H1 (cell line): Measurements from ENCODE around the gene TMEM198. TPM values are rescaled to one million over a fixed set of nuclear protein-coding genes. Genes with fewer than 3 reads are reported as not detected.

ENCODE experiments used
- CTCF ChIA-PET: fragments of 300-600 bp; sonication (Branson Sonifier 250); formaldehyde crosslinking; loops from one replicate; lab custom pipeline; 2021; ENCODE audit not compliant: partially characterized antibody; lab: Charles Lee
- POLR2A ChIA-PET: fragments of 300-600 bp; sonication (Branson Sonifier 250); formaldehyde crosslinking; loops from one replicate; lab custom pipeline; 2021; ENCODE audit warnings: inconsistent platforms; ENCODE audit not compliant: partially characterized antibody; lab: Charles Lee
- DNase-seq, 2 experiments: peaks; one replicate each; pipeline versions ENCODE4 v3.0.0 to v3.0.0-alpha.2; 2010 to 2022; ENCODE audit warnings: low spot score in 2 of 2, low read depth in 1 of 2, mixed read lengths in 1 of 2
- FAIRE-seq: peaks from 2 replicates; lab custom pipeline; 2011; peaks lifted over from hg19 to GRCh38; lab: Jason Lieb, UNC
- H2AFZ ChIP-seq: 2 replicates; pipeline ENCODE4 v1.8.1; 2012; ENCODE audit warnings: low read length, inconsistent platforms
- H2AK5ac ChIP-seq: 2 replicates; pipeline ENCODE4 v1.6.1; 2013; ENCODE audit warnings: low read depth, low read length
- H2BK120ac ChIP-seq: replicated peaks from 2 replicates; pipeline ENCODE3; 2013; ENCODE audit warnings: low read depth, low read length, inconsistent platforms
- H2BK12ac ChIP-seq: 2 replicates; pipeline ENCODE4 v1.6.1; 2013; ENCODE audit warnings: low read depth, low read length
- H2BK15ac ChIP-seq: 2 replicates; pipeline ENCODE4 v1.6.1; 2013; ENCODE audit warnings: low read length
- H2BK20ac ChIP-seq: 2 replicates; pipeline ENCODE4 v1.6.1; 2013; ENCODE audit warnings: low read length
- H2BK5ac ChIP-seq: 2 replicates; pipeline ENCODE4 v1.6.1; 2013; ENCODE audit warnings: low read depth, low read length
- H3K14ac ChIP-seq: 2 replicates; pipeline ENCODE4 v1.6.1; 2013; ENCODE audit warnings: inconsistent platforms; ENCODE audit not compliant: insufficient read length
- H3K18ac ChIP-seq: 2 replicates; pipeline ENCODE4 v1.6.1; 2013; ENCODE audit warnings: low read length; ENCODE audit errors: extremely low read depth
- H3K23ac ChIP-seq: 2 replicates; pipeline ENCODE4 v1.6.1; 2013; ENCODE audit warnings: inconsistent platforms; ENCODE audit not compliant: insufficient read length
- H3K23me2 ChIP-seq: 2 replicates; pipeline ENCODE4 v1.6.1; 2013; ENCODE audit warnings: low read depth, low read length
- H3K27ac ChIP-seq: 2 replicates; pipeline ENCODE4 v1.6.1; 2011; ENCODE audit warnings: low read depth, low read length, inconsistent platforms
- H3K27me3 ChIP-seq, 4 experiments: replicated peaks in 1 of 4; 1 replicate in 1 of 4; 2 replicates in 3 of 4; pipeline versions ENCODE4 v1.6.1 to v1.8.1; 2011 to 2013; ENCODE audit warnings: low read length in 3 of 4, mild to moderate bottlenecking in 3 of 4, inconsistent platforms in 2 of 4, mixed read lengths in 2 of 4, moderate library complexity in 1 of 4; ENCODE audit not compliant: control insufficient read depth in 3 of 4, insufficient read depth in 3 of 4; ENCODE audit errors: extremely low read depth in 1 of 4
- H3K36me3 ChIP-seq, 4 experiments: 2 replicates each; pipeline versions ENCODE4 v1.6.1 to v1.8.1; 2011 to 2013; ENCODE audit warnings: mild to moderate bottlenecking in 4 of 4, low read length in 3 of 4, moderate library complexity in 2 of 4, control low read depth in 1 of 4, inconsistent platforms in 1 of 4; ENCODE audit not compliant: insufficient read depth in 4 of 4, control insufficient read depth in 2 of 4
- H3K4ac ChIP-seq: replicated peaks from 2 replicates; pipeline ENCODE3; 2013; ENCODE audit warnings: low read length, low read depth, mixed read lengths, inconsistent platforms; ENCODE audit not compliant: insufficient read length
- H3K4me1 ChIP-seq, 4 experiments: replicated peaks in 1 of 4; 1 replicate in 1 of 4; 2 replicates in 3 of 4; pipeline versions ENCODE4 v1.6.1 to v1.8.1; 2011 to 2013; ENCODE audit warnings: low read length in 3 of 4, inconsistent platforms in 2 of 4, mixed read lengths in 1 of 4; ENCODE audit not compliant: insufficient read depth in 4 of 4, control insufficient read depth in 3 of 4
- H3K4me2 ChIP-seq, 2 experiments: 2 replicates each; pipeline versions ENCODE4 v1.6.1 to v1.8.1; 2011 to 2013; ENCODE audit warnings: low read depth in 2 of 2, low read length in 2 of 2, control low read depth in 1 of 2, inconsistent platforms in 1 of 2, mild to moderate bottlenecking in 1 of 2; ENCODE audit not compliant: insufficient read depth in 1 of 2
- H3K4me3 ChIP-seq, 4 experiments: fragments of 200-600, 300-600 bp in 1 of 4; sonication (generic), shearing (Covaris generic), sonication (Bioruptor Twin) in 1 of 4; 2 replicates each; pipeline versions ENCODE4 v1.5.1 to v1.8.1; 2011 to 2016; ENCODE audit warnings: low read length in 4 of 4, low read depth in 3 of 4, control low read depth in 2 of 4, inconsistent platforms in 2 of 4, mild to moderate bottlenecking in 2 of 4, mixed read lengths in 1 of 4, moderate library complexity in 1 of 4; ENCODE audit not compliant: insufficient read depth in 2 of 4; ENCODE audit errors: extremely low read depth in 1 of 4
- H3K56ac ChIP-seq: replicated peaks from 2 replicates; pipeline ENCODE3; 2013; ENCODE audit warnings: low read depth, mild to moderate bottlenecking, mixed read lengths, low read length, inconsistent platforms; ENCODE audit not compliant: insufficient read length
- H3K79me1 ChIP-seq: 2 replicates; pipeline ENCODE4 v1.6.1; 2013; ENCODE audit warnings: low read depth, low read length, control low read depth
- H3K79me2 ChIP-seq, 2 experiments: 2 replicates each; pipeline versions ENCODE4 v1.6.1 to v1.8.1; 2012 to 2013; ENCODE audit warnings: low read length in 2 of 2, mild to moderate bottlenecking in 2 of 2, inconsistent platforms in 1 of 2; ENCODE audit not compliant: insufficient read depth in 2 of 2, control insufficient read depth in 1 of 2
- H3K9ac ChIP-seq, 4 experiments: replicated peaks in 1 of 4; 1 replicate in 1 of 4; 2 replicates in 3 of 4; pipeline versions ENCODE4 v1.6.1 to v1.8.1; 2011 to 2013; ENCODE audit warnings: low read depth in 3 of 4, low read length in 3 of 4, control low read depth in 2 of 4, mild to moderate bottlenecking in 2 of 4, moderate library complexity in 2 of 4, inconsistent platforms in 1 of 4; ENCODE audit errors: extremely low read depth in 1 of 4
- H3K9me3 ChIP-seq, 2 experiments: 2 replicates each; pipeline versions ENCODE4 v1.6.1 to v1.8.1; 2012 to 2013; ENCODE audit warnings: mild to moderate bottlenecking in 2 of 2, moderate library complexity in 2 of 2, control low read depth in 1 of 2, inconsistent platforms in 1 of 2, low read depth in 1 of 2, low read length in 1 of 2, mixed read lengths in 1 of 2; ENCODE audit not compliant: insufficient read depth in 2 of 2
- H4K20me1 ChIP-seq, 2 experiments: replicated peaks in 1 of 2; 2 replicates each; pipeline versions ENCODE3 to v1.8.1; 2011 to 2013; ENCODE audit warnings: inconsistent platforms in 2 of 2, low read length in 2 of 2, mild to moderate bottlenecking in 1 of 2; ENCODE audit not compliant: insufficient read depth in 2 of 2, control insufficient read depth in 1 of 2
- H4K5ac ChIP-seq: 2 replicates; pipeline ENCODE4 v1.6.1; 2013; ENCODE audit warnings: low read length, low read depth, mixed read lengths, inconsistent platforms; ENCODE audit not compliant: insufficient read length
- H4K8ac ChIP-seq: 2 replicates; pipeline ENCODE4 v1.8.0; 2013; ENCODE audit warnings: mild to moderate bottlenecking, moderate library complexity, low read length, inconsistent platforms; ENCODE audit not compliant: insufficient read depth; ENCODE audit errors: extremely low read depth
- H4K91ac ChIP-seq: replicated peaks from 2 replicates; pipeline ENCODE3; 2013; ENCODE audit warnings: low read length, mixed read lengths, inconsistent platforms; ENCODE audit not compliant: insufficient read length
- ATF3 ChIP-seq: IDR thresholded peaks from 2 replicates; pipeline ENCODE4 v1.6.1; 2011; ENCODE audit warnings: low read depth, mild to moderate bottlenecking, low read length; ENCODE audit not compliant: insufficient read depth
- HDAC6 ChIP-seq: IDR thresholded peaks from one replicate; pipeline ENCODE4 v1.7.1; 2012; ENCODE audit warnings: low read depth, mild to moderate bottlenecking, inconsistent platforms, low read length, moderate library complexity
- KDM1A ChIP-seq: fragments of 200-600, 300-600 bp; sonication (generic); IDR thresholded peaks from 2 replicates; pipeline ENCODE4 v1.7.1; 2016; ENCODE audit warnings: mild to moderate bottlenecking, low read length, borderline replicate concordance
- SAP30 ChIP-seq: fragments of 300-600 bp; sonication (generic); IDR thresholded peaks from 2 replicates; pipeline ENCODE4 v1.7.1; 2012; ENCODE audit warnings: low read length, moderate library complexity, mild to moderate bottlenecking, inconsistent platforms; ENCODE audit not compliant: insufficient read depth, insufficient replicate concordance
- WGBS, 2 experiments: shearing (Covaris generic) in 1 of 2; methylation state at CpG; one replicate each; pipeline versions ENCODE4 v1.1.6 to v1.1.7; 2013 to 2015; ENCODE audit warnings: low lambda C conversion rate in 2 of 2, mixed read lengths in 2 of 2, inconsistent platforms in 1 of 2, low coverage in 1 of 2, missing lambda C conversion rate in 1 of 2; ENCODE audit not compliant: insufficient replicate concordance in 2 of 2, insufficient coverage in 1 of 2, insufficient read length in 1 of 2; ENCODE audit errors: extremely low coverage in 1 of 2, missing lambda C conversion rate in 1 of 2; 5-methylcytosine and 5-hydroxymethylcytosine counted together
- polyA plus RNA-seq, 7 experiments: library from polyadenylated mRNA; depleted of rRNA in 3 of 7; stranded (reverse) in 5 of 7; unstranded in 2 of 7; fragments of >200 nt in 5 of 7; fragments of 200-250 nt in 2 of 7; gene quantifications; 1 replicate in 5 of 7; 2 replicates in 1 of 7; 4 replicates in 1 of 7; pipeline versions ENCODE4 v1.2.1 to v1.2.3, GENCODE V29; 2011 to 2013; ENCODE audit warnings: missing spikeins in 2 of 7, mixed read lengths in 2 of 7
- total RNA-seq: library from RNA; stranded (reverse); fragmentation: NEBNext Ultra II Directional; extraction: Animal tissue kit (Norgen Biotek cat#: 25700); gene quantifications from 2 replicates; pipeline ENCODE4 v1.2.1, GENCODE V29; 2021

TMEM198 gene
- total and polyA plus RNA-seq, 2 of the 8 experiments (the other 6 are each of a cell fraction or from before 2014, with no cell fraction given): 10.2 to 10.4 TPM

GRCh38 chr2:219524817-219525216 lies 19.0 kb upstream of the TMEM198 start:
- H3K14ac ChIP-seq: no peak overlapping the region
- H2AFZ ChIP-seq: no peak overlapping the region
- no peak overlapping the region for H3K27ac ChIP-seq
- no peak overlapping the region; the same call in 1 of the 2 replicates for H2BK12ac ChIP-seq
- FAIRE-seq (no peak), DNase-seq (no peak)
- no peaks in the 10 kb centered on the region for H3K36me3 ChIP-seq
- WGBS, 2 experiments: 80% methylated on average over 2 of the region's 2 CpGs; no CpG with 5 or more reads in 1 of the 2 experiments
- H3K79me1 ChIP-seq: no peaks in the 10 kb centered on the region
- H4K8ac ChIP-seq: no peak overlapping the region
- no peak overlapping the region for H3K9ac ChIP-seq
- no peak for TF ChIP-seq ATF3
- TF ChIP-seq KDM1A: peak; percentile 71; the same call in 1 of the 2 replicates
- no peak for TF ChIP-seq HDAC6
- TF ChIP-seq SAP30: no peak
- no peak overlapping the region for H2BK120ac ChIP-seq
- H4K5ac ChIP-seq: no peak overlapping the region
- H3K27me3 ChIP-seq: peaks cover 0 to 21% (median 12%) of the 10 kb centered on the region in 4 experiments; a peak in 6 of 7 replicates
- no peak overlapping the region for H2BK5ac ChIP-seq
- H3K23ac ChIP-seq: no peak overlapping the region
- H4K91ac ChIP-seq: no peak overlapping the region
- H3K4me3 ChIP-seq: no peak overlapping the region
- no peak overlapping the region for H3K4ac ChIP-seq
- CTCF ChIA-PET: interaction anchor here (18.0 to 113.1 kb wide), 5 partner anchors 3 to 119 kb away, joined by 334 to 7248 read pairs (median 488); partner anchors contain the start of genes ASIC4, DES, GMPPA and SPEG
- no peaks in the 10 kb centered on the region for H3K9me3 ChIP-seq
- H3K4me1 ChIP-seq: peaks cover 0 to 29% (median 19%) of the 10 kb centered on the region in 4 experiments; a peak in 6 of 7 replicates
- H2BK20ac ChIP-seq: no peak overlapping the region
- no peak overlapping the region for H2BK15ac ChIP-seq
- no peaks in the 10 kb centered on the region for H4K20me1 ChIP-seq
- no peaks in the 10 kb centered on the region for H3K79me2 ChIP-seq
- POLR2A ChIA-PET: interaction anchor here (0.6 to 2.7 kb wide), 6 partner anchors 15 to 38 kb away, joined by 3 to 10 read pairs (median 4); no protein-coding TSS in a partner anchor
- peaks cover 2% of the 10 kb centered on the region; the same call in 1 of the 2 replicates for H3K23me2 ChIP-seq
- H3K18ac ChIP-seq: no peak overlapping the region
- H2AK5ac ChIP-seq: no peak overlapping the region
- H3K56ac ChIP-seq: no peak overlapping the region
- H3K4me2 ChIP-seq: no peak overlapping the region; a peak in 1 of 4 replicates
